SW 1271 (cell line): ENCODE measurements around the gene MITF.

ENCODE experiments used
- DNase-seq, 2 experiments: peaks; one replicate each; lab custom pipeline; 2025; lab: John Stamatoyannopoulos, UW

The MITF gene

DNA sequence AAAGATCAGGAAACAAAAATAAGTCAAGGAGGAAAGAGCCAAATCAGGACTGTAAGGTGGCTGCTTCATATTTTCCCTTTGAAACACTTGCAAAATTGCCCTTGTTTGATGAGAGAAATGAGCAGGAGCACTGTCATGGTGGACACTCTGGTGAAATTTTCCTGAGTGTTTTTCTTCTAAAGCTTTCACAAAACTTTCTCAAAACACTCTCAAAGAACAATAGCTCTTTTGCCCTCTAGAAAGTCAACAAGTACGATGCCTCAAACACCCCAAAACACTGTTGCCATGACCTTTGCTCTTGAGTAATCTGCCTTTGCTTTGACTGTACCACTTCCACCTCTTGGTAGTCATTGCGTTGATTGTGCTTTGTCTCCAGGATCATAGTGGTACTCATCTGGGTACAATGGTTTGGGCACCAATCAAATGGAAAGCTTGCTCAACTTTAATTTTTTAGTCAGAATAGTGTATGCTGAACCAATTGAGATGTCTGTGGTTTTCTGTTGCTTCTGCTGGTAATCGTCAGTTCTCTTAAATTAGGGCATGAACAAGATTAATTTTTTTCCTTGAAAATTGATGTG, 13.2 kb upstream of the MITF start:
- DNase-seq = no peak

DNA sequence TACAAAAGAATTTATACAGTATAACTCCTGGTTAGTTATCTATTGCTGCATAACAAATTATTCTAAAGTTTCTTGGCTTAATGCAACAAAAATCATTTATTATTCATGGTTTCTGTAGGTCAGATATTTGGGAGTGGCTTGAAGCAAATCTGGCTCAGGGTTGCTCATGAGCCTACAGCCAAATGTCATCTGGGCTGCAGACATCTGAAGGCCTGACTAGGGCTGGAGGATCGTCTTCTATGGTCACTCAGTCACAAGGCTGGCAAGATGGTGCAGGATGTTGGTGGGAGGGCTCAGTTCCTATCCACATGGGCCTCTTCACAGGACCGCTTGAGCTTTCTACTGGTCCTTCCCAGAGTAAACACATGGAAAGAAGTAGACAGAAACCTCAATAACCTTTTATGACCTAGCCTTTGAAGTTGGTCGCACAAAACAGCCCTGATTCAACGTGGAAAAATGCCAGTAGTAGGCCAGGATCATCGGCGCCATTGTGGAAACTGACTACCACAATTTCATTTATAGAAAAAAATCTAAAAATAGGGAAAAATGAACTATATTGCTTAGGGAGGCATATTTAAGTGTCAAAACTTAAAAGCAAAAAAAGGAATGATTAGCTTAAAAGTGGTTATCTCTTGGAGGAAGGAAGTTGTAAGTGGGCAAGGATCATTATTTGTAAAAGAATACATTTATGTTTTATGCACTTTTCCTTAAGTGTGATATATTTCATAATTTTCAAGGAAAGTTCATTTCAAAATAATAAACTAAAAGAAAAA, 9.9 kb upstream of the MITF start:
- DNase-seq = no peak

- DNase-seq = no peak
Measured at GRCh38 chr3:69731080-69731479, 8.2 kb upstream of the MITF start.

GRCh38 chr3:69735893-69736292, 3.4 kb upstream of the MITF start:
- no peak for DNase-seq

GRCh38 chr3:69737392-69737791, 1.9 kb upstream of the MITF start:
- DNase-seq = no peak

DNA sequence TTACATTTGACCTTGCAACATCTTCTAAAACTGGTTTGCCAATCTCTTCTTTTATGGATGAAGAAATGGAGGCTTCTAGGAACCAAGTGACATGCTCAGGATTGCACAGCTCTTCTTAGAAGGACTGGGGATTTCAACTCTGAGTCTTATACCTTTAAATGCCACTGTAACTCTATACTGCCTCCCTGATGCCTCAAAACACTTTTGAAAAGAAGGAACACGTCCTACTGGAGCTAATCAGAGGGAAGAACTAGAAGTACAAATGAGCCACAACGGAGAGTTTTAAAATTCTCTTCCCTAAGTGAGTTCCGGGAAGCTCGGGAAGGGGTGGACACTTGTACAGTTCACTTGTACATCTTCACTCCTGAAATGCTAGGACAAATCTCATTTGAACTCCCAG, 949 bp upstream of the MITF start:
- peak in 1 of 2 experiments; percentile 8 for DNase-seq

- DNase-seq = no peak
Measured at GRCh38 chr3:69738859-69739203, 433 bp upstream of the MITF start.

DNA sequence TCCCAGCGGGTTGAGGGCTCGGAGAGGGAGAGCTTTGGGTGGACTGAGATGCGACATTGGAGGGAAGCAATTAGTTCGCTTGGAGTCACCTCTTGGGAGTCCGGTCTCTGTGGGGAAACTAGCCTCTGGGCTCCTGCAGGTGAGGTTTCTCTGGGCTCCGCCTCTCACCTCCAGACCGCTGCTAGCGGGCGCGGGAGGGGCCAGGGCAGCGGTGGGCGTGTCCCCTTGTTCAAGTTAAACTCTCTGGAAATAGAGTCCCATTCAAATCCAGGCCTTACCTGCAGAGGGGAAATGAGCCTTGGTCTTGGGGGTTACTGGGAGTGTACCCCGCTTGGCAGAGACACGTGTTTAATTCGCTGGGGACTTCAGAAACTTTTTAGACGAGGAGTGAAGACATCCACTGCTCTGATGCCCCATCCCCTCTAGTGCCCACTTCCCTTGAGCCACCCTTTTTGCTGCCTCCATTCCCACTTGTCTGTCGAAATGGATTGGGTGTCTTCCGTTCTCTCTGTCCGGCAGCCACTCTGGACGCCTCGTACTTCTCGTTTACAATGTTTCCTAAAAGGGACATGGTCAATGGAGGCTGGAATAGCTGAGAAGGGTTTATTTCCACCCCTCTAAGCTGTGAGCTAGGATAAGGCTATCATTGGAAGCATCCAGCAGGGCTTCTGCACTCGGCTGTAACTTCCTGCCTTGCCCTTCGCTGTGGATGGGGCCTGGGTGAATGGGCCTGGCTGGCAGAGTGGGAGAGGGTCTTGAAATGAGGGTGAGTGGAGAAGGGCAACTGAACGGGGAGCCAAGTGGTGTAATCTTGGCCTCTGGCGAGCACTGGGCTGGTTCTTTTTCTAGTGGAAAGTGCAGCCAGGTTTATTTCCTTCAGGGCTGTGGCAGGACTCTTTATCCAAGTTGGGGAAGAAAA, 1.1 kb downstream of the MITF start:
- no peak for DNase-seq

- no peak for DNase-seq
Measured at GRCh38 chr3:69741032-69741767, 1.9 kb downstream of the MITF start.

DNA sequence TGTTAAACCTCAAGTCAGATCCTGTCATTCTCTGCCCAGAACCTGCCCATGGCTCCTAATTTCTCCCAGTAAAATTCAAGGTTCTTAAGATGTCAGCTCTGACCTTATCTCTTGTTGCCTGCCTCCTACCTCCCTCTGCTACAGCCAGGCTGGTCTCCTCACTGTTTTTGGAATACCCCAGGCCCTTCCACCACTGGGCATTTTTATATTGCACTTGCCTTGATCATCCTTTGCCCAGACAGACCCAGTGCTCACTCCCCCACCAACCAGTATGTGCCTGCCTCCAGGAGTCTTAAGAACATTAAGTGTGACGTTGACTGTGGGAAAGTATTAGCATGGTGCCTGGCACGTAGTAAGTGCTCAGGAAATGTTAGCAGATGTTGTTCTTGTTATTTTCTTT, 3.1 kb downstream of the MITF start:
- DNase-seq = no peak

DNA sequence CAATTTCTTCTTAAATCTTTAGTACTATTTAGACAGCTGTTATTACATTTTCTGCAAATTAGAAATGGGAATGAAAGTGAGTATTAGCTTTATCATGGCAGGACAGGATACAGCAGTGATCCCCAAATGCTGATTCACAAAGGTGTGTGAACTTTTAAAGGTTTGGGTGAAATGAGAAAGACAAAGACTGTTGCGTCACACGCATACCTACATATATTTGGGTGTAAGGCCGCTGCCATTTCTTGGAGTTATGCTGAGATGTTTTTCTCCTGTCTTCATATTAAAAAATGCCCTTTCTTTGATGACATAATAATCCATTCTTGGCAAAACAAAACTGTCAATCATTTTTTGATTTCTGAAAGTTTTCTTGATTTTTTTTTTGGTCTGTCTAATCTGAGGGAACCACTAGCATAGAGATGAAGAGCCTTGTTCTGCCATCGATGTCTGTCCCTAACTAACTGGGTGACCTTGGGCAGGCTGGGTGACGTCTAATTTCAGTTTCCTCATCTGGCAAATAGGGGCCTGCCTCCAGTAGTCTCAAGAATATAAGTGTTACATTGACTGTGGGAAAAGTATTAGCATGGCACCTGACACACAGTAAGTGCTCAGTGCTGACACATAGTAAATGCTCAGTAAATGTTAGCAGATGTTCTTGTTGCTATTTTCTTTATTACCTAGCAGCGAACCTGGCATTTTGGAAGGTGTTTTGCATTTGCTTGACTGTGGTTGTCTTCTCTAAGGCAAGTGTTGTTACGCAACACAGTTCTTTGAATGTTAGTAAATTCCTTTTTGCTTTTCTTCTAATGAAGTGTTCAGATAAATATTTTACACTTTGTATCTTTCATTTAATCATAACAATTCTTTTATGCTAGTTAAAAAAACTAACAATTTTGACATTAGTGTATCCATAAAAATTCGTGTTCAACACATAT, 5.0 kb downstream of the MITF start:
- no peak for DNase-seq

DNA sequence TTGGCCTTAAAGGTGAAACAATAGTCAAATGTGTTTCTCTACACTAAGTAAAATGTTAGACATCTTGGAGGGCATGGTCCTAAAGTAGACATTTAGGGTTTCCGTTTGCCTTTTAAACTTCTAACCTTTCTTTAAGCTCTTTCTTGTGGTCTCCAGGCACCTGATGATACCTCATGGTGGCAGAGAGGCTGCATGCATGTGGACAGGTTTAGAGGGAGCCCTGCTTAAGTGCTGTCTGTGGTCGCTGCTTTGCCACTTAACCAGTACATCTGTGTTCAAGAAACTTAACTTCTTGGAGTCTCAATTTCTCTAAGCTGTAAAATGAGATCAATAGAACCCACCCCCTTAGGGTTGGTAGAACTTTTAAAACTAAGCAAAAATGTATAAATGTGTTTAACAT, 6.2 kb downstream of the MITF start:
- DNase-seq = no peak

GRCh38 chr3:69746119-69746518, 6.9 kb downstream of the MITF start:
- DNase-seq = no peak

- DNase-seq = no peak
Measured at GRCh38 chr3:69747511-69748258, 8.4 kb downstream of the MITF start.

DNA sequence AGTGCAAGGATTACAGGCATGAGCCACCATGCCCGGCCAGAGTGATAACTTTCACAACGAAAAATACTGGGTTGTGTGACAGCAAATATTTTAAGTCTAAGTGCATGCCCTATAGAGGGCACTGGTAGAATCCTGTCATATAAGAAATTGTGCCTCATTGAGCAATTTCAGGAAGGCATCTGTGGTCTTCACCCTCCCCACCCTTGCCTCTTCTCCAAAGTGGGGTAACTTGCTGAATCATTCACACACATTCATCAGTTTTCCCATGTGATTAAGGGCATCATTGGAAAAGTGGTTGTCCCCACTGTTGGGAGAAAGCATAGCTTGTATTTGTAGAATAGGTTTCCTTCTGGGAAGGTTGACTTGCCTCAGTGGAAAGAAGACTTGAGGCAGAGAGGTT, 9.2 kb downstream of the MITF start:
- no peak for DNase-seq

GRCh38 chr3:69749461-69749860, 10.2 kb downstream of the MITF start:
- no peak for DNase-seq

GRCh38 chr3:69750549-69750948, 11.3 kb downstream of the MITF start:
- no peak for DNase-seq

DNA sequence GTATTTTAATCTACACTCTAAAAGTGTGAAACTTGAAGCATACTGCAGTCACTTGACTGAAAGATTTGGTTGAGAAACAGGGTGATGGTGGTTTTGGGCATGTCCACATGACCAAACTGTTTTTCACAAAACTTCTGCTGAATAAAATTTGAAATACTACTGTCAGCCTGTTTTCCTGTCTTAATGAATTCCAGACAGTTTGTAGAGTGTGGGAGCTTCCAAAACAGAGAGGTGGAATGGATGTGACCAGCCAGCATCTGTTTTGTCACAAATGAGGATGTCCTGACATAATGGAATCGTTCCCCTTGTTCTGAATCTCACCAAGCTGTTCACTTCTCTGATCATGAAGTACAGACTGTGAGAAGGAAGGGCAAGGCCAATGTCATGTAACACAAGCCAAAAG, 11.8 kb downstream of the MITF start:
- DNase-seq = no peak

DNA sequence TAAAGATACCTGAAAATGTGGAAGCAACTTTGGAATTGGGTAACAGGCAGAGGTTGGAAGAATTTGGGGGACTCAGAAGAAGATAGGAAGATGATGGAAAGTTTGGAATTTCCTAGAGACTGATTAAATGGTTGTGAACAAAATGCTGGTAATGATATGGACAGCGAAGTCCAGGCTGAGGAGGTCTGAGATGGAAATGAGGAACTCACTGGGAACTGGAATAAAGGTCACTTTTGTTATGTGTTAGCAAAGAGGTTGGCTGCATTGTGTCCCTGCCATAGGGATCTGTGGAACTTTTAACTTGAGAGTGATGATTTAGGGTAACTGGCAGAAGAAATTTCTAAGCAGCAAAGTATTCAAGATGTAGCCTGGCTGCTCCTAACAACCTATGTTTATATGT, 13.0 kb downstream of the MITF start:
- no peak for DNase-seq

DNA sequence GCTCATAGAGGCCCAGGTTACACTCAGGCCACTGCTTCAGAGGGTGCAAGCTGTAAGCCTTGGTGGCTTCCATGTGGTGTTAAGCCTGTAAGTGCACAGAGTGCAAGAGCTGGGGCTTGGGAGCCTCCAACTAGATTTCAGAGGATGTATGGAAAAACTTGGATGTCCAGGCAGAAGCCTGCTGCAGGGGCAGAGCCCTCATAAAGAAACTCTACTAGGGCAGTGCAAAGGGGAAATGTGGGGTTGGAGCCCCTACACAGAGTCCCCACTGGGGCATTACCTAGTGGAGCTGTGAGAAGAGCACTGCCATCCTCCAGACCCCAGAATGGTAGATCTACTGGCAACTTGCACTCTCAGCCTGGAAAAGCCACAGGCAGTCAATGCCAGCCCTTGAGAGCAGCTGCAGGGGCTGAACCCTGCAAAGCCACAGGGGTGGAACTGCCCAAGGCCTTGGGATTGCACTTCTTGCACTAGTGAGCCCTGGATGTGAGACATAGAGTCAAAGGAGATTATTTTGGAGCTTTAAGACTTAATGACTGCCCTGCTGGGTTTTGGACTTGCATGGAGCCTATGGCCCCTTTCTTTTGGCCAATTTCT, 14.0 kb downstream of the MITF start:
- DNase-seq = no peak
